Measurements from ENCODE around the gene CDKAL1.

Gene CDKAL1

DNA sequence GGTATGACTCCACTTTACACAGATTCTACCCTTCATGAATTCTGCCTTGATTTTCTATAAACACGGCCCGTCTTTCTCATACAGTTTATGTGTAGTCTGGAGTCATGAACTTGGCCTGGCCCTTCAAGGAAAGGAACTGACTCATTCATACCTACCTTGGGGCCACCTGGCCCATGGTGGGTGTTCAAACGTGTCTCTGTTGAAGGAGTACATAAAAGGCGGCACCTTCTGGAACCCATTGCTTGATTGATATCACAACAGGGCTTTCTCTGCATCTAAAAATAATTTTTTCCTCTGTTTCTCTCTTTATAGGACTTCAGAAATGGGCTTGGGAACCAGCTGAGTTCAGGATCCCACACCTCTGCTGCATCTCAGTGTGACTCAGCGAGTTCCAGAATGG lies 696.3 kb downstream of the CDKAL1 start:
- DNase-seq (ENCODE audit: low read depth): no peak
- TF ChIP-seq, protein P1, sequence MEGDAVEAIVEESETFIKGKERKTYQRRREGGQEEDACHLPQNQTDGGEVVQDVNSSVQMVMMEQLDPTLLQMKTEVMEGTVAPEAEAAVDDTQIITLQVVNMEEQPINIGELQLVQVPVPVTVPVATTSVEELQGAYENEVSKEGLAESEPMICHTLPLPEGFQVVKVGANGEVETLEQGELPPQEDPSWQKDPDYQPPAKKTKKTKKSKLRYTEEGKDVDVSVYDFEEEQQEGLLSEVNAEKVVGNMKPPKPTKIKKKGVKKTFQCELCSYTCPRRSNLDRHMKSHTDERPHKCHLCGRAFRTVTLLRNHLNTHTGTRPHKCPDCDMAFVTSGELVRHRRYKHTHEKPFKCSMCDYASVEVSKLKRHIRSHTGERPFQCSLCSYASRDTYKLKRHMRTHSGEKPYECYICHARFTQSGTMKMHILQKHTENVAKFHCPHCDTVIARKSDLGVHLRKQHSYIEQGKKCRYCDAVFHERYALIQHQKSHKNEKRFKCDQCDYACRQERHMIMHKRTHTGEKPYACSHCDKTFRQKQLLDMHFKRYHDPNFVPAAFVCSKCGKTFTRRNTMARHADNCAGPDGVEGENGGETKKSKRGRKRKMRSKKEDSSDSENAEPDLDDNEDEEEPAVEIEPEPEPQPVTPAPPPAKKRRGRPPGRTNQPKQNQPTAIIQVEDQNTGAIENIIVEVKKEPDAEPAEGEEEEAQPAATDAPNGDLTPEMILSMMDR (conservative IDR thresholded peaks at IDR 0.05; ENCODE audit: low read depth, low read length): no peak
- H3K4me3 ChIP-seq (ENCODE audit: low read depth, low read length): no peak overlapping the region

DNA sequence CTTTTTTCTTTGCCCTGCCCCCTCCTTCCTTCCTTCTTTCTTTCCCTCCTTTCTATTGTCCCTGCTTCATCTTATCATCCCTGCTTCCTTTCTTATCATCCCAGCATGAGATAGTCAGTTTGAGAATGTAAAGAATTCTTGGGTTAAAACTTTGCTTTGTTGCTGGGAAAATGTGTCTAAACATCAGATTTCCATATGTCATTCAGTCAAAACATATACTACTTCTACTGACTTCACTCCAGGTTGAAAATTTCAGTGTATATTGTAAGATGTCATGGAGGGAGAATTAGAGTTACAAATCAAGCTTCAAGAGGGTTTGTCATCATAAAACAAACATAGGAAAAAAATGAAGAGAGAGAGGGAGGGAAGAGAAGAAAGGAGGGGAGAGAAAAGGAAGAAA lies 700.9 kb downstream of the CDKAL1 start:
- no peak for DNase-seq (ENCODE audit: low read depth)
- H3K4me3 ChIP-seq (ENCODE audit: low read depth, low read length): no peak overlapping the region
- TF ChIP-seq, protein P1 (conservative IDR thresholded peaks at IDR 0.05; ENCODE audit: low read depth, low read length): no peak

DNA sequence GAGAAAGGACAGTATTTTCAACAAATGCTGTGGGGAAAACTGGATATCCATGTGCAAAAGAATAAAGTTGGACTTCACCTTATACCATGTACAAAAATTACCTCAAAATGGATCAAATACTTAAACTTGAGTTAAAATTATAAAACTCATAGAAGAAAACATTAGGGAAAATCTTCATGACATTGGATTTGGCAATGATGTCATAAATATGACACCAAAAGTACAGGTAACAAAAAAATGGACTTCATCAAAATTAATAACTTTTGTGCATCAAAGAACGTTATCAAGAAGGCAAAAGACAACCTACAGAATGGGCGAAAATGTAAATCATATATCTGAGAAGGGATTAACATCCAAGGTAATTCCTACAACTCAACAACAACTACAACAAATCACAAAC lies 704.0 kb downstream of the CDKAL1 start:
- no peak overlapping the region for H3K4me3 ChIP-seq (ENCODE audit: low read depth, low read length)
- DNase-seq (ENCODE audit: low read depth): no peak
- TF ChIP-seq, protein P1 (conservative IDR thresholded peaks at IDR 0.05; ENCODE audit: low read depth, low read length): no peak

DNA sequence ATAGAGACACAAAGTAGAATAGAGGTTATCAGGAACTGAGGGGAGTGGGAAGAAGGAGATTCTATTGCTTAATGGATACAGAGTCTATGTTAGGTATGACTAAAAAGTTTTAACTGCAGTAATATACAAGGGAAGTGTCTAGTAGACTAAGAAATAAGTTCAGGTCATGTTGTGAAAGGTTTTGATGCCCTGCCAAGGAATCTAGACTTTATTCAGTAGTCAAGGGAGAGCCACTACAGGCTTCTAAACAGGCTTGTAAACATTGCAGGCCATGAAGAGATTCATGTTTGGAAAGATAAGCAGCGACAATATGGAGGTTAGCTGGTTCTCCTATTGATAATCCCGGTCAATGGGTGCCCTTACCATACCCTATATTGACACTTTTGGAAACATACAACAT lies 706.5 kb downstream of the CDKAL1 start:
- peak; percentile 83 for DNase-seq (ENCODE audit: low read depth)
- no peak overlapping the region for H3K4me3 ChIP-seq (ENCODE audit: low read depth, low read length)
- TF ChIP-seq, protein P1 (conservative IDR thresholded peaks at IDR 0.05; ENCODE audit: low read depth, low read length): no peak

DNA sequence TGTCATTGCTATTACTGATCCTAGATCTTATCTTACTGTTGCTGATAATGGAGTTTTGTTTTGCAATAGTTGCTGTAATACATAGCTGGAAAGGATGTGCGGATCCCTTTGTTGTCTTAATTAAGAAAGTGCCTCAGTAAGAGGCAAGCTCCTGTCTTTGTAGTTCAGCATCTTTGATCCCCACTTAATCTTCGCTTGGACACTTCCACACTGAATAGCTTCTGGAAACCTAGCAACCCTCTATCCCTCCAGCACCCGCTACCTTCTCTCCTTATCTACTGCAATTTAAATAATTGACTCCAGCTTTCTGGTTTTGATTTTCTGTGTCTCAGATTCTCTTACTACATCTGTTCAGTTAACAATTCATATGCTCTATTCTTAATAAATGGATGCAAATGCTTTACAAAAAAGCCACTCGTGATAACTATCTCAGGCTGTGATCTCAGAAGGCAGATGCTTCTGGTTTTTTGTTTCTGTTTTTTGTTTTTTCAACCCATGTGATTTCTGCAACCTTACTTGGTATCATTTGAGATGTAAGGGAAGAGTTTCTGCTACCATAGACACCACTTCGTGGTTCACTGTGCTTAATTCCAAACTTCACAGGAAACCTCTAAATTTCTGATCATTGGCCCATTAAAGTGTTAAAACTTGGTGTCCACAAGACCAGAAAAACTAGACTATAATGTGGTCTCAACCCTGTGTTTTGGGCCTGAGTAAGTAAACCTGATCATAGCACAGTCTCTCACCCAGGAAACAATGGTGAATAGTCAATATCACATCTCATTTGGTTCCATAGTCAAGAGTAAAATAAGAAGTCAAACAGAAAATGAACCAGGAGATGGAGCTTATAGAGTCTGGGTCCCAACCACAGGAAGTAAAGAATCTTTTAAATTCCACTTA lies 707.2 kb downstream of the CDKAL1 start:
- DNase-seq (ENCODE audit: low read depth): no peak
- no peak overlapping the region for H3K4me3 ChIP-seq (ENCODE audit: low read depth, low read length)
- TF ChIP-seq, protein P1 (conservative IDR thresholded peaks at IDR 0.05; ENCODE audit: low read depth, low read length): no peak

DNA sequence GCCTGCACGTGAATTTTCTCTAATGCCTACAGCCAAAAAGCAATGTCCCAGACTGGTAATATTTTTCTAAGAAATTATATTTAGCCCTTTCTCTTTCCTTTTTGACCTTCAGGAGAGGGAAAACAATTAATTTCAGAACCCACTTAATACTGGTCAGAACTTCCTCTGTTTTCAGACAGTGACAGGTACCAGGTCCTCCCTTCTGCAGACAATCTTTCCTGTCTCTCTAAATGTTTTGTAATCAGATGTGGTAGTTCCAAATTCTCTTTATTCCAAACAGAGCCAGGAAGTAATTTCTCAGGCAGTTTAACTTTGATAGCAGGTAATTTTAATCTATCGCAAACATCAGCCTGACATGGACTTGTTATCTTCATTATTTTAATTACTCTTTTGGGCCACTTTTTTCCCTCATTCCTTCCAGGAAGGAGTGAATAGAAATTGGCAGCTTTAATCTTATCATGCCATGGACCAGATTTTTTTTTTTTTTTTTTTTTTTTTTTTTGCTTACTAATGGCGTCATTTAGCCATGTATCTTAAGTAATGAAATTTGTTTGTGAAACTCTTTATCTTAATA lies 710.7 kb downstream of the CDKAL1 start:
- TF ChIP-seq, protein P1 (conservative IDR thresholded peaks at IDR 0.05; ENCODE audit: low read depth, low read length): no peak
- H3K4me3 ChIP-seq (ENCODE audit: low read depth, low read length): no peak overlapping the region
- DNase-seq (ENCODE audit: low read depth): no peak

Data from choroid plexus epithelial cell (primary cell).